SK-N-SH (cell line): ENCODE measurements around the gene OMP. TPM values are rescaled to one million over a fixed set of nuclear protein-coding genes. Genes with fewer than 3 reads are reported as not detected.

Experiments used
- CTCF ChIA-PET: fragments of 300-600, 350-600 bp; formaldehyde crosslinking; extraction: SDS; loops from one replicate; lab custom pipeline; 2021; lab: Yijun Ruan, JAX
- POLR2A ChIA-PET: fragments of 350-600 bp; sonication (Branson Sonifier 250); formaldehyde crosslinking; extraction: SDS; loops from one replicate; lab custom pipeline; 2020; ENCODE audit warnings: antibody characterized with exemption, inconsistent platforms; lab: Yijun Ruan, JAX
- DNase-seq: peaks from one replicate; pipeline ENCODE4 v3.0.0; 2012
- H2AFZ ChIP-seq: fragments of 200-600 bp; sonication (generic); 2 replicates; pipeline ENCODE4 v1.8.1; 2016; ENCODE audit warnings: antibody characterized with exemption, mild to moderate bottlenecking, low read depth
- H3F3A ChIP-seq: fragments of 200-600 bp; sonication (generic); replicated peaks from 2 replicates; pipeline ENCODE3; 2016; ENCODE audit warnings: antibody characterized with exemption, mild to moderate bottlenecking; ENCODE audit not compliant: insufficient read depth
- H3K27ac ChIP-seq, 2 experiments: fragments of 200-500 bp in 1 of 2; fragments of 200-600 bp in 1 of 2; sonication (Bioruptor generic) in 1 of 2; sonication (generic), shearing (Covaris generic) in 1 of 2; 2 replicates each; pipeline versions ENCODE4 v1.5.1 to v1.6.1; 2014 to 2016; ENCODE audit warnings: low read depth in 2 of 2, inconsistent platforms in 1 of 2, low read length in 1 of 2, mild to moderate bottlenecking in 1 of 2, mixed read lengths in 1 of 2
- H3K27me3 ChIP-seq: fragments of 200-600 bp; sonication (generic), shearing (Covaris generic); 2 replicates; pipeline ENCODE4 v1.6.1; 2016; ENCODE audit warnings: mixed run types; ENCODE audit not compliant: insufficient read depth
- H3K36me3 ChIP-seq, 2 experiments: fragments of 200-500 bp in 1 of 2; fragments of 200-600 bp in 1 of 2; sonication (Bioruptor generic) in 1 of 2; sonication (generic) in 1 of 2; replicated peaks in 1 of 2; 2 replicates each; pipeline versions ENCODE3 to v1.5.1; 2014 to 2016; ENCODE audit warnings: low read length in 1 of 2, mild to moderate bottlenecking in 1 of 2; ENCODE audit not compliant: insufficient read depth in 2 of 2, control insufficient read depth in 1 of 2
- H3K4me1 ChIP-seq, 2 experiments: fragments of 200-500 bp in 1 of 2; fragments of 200-600 bp in 1 of 2; sonication (Bioruptor generic) in 1 of 2; sonication (generic), shearing (Covaris generic) in 1 of 2; 2 replicates each; pipeline versions ENCODE4 v1.5.1 to v1.6.1; 2014 to 2016; ENCODE audit warnings: low read depth in 1 of 2, low read length in 1 of 2, mixed run types in 1 of 2; ENCODE audit not compliant: insufficient read depth in 2 of 2, control insufficient read depth in 1 of 2
- H3K4me2 ChIP-seq: fragments of 200-600 bp; sonication (generic), shearing (Covaris generic); 2 replicates; pipeline ENCODE4 v1.6.1; 2017; ENCODE audit warnings: mixed run types
- H3K4me3 ChIP-seq, 2 experiments: fragments of 200-500 bp in 1 of 2; fragments of 200-600 bp in 1 of 2; sonication (Bioruptor generic) in 1 of 2; sonication (generic), shearing (Covaris generic) in 1 of 2; 2 replicates each; pipeline versions ENCODE4 v1.5.1 to v1.8.1; 2014 to 2016; ENCODE audit warnings: low read depth in 2 of 2, inconsistent platforms in 1 of 2, low read length in 1 of 2, mild to moderate bottlenecking in 1 of 2, mixed read lengths in 1 of 2, moderate library complexity in 1 of 2
- H3K79me2 ChIP-seq: fragments of 200-600 bp; sonication (generic); 2 replicates; pipeline ENCODE4 v1.8.1; 2017; ENCODE audit warnings: mild to moderate bottlenecking; ENCODE audit not compliant: insufficient read depth
- H3K9ac ChIP-seq: fragments of 200-600 bp; sonication (generic); 2 replicates; pipeline ENCODE4 v1.6.1; 2017; ENCODE audit warnings: mixed run types
- H3K9me2 ChIP-seq: fragments of 200-600 bp; sonication (generic); 2 replicates; pipeline ENCODE4 v1.6.1; 2017; ENCODE audit warnings: mixed run types
- H3K9me3 ChIP-seq: fragments of 200-600 bp; sonication (generic); 2 replicates; pipeline ENCODE4 v1.6.1; 2017; ENCODE audit warnings: mixed run types, mild to moderate bottlenecking, moderate library complexity
- H4K20me1 ChIP-seq: fragments of 200-600 bp; sonication (generic); 2 replicates; pipeline ENCODE4 v1.6.1; 2017; ENCODE audit warnings: mild to moderate bottlenecking, mixed run types; ENCODE audit not compliant: insufficient read depth
- CTCF ChIP-seq: fragments of 200-600 bp; sonication (generic); IDR thresholded peaks from 2 replicates; pipeline ENCODE4 v1.6.1; 2017; ENCODE audit warnings: antibody characterized with exemption, mild to moderate bottlenecking, moderate library complexity
- ELF1 ChIP-seq: IDR thresholded peaks from 2 replicates; pipeline ENCODE4 v1.4.0; 2012
- EP300 ChIP-seq, 2 experiments: IDR thresholded peaks; 2 replicates each; pipeline versions ENCODE4 v1.4.0 to v1.6.1; 2012; ENCODE audit warnings: borderline replicate concordance in 1 of 2, low read depth in 1 of 2, low read length in 1 of 2
- EZH2phosphoT487 ChIP-seq: fragments of 200-600 bp; sonication (generic); IDR thresholded peaks from 2 replicates; pipeline ENCODE4 v1.6.1; 2017; ENCODE audit warnings: low read depth, mixed run types, mild to moderate bottlenecking, antibody characterized with exemption, moderate library complexity, borderline replicate concordance
- IRF3 ChIP-seq: fragments of 150-350 bp; IDR thresholded peaks from 2 replicates; pipeline ENCODE4 v1.6.1; 2016; ENCODE audit warnings: mild to moderate bottlenecking, low read depth, low read length
- MAX ChIP-seq: IDR thresholded peaks from 2 replicates; pipeline ENCODE4 v1.4.0; 2012; ENCODE audit warnings: low read depth
- PBX3 ChIP-seq: IDR thresholded peaks from 2 replicates; pipeline ENCODE4; 2012
- POLR2AphosphoS5 ChIP-seq: IDR thresholded peaks from 2 replicates; pipeline ENCODE4 v1.6.1; 2012; ENCODE audit warnings: low read depth, low read length
- RCOR1 ChIP-seq: fragments of 150-350 bp; IDR thresholded peaks from 2 replicates; pipeline ENCODE4 v1.6.1; 2017; ENCODE audit warnings: antibody characterized with exemption, low read length
- RFX5 ChIP-seq: IDR thresholded peaks from 2 replicates; pipeline ENCODE4 v1.6.1; 2012; ENCODE audit warnings: mild to moderate bottlenecking, improper control_type of control experiment, low read length
- SMC3 ChIP-seq: IDR thresholded peaks from 2 replicates; pipeline ENCODE4 v1.6.1; 2012; ENCODE audit warnings: low read depth, low read length, improper control_type of control experiment
- TCF12 ChIP-seq: IDR thresholded peaks from 2 replicates; pipeline ENCODE4 v1.4.0; 2012
- TEAD4 ChIP-seq: IDR thresholded peaks from 2 replicates; pipeline ENCODE4 v1.4.0; 2012; ENCODE audit warnings: mild to moderate bottlenecking, borderline replicate concordance; ENCODE audit not compliant: insufficient read depth
- USF2 ChIP-seq: fragments of 150-350 bp; IDR thresholded peaks from 2 replicates; pipeline ENCODE4 v1.6.1; 2017; ENCODE audit warnings: antibody characterized with exemption, low read length, low read depth, borderline replicate concordance
- YY1 ChIP-seq: IDR thresholded peaks from 2 replicates; pipeline ENCODE4 v1.4.0; 2012; ENCODE audit warnings: low read depth, mild to moderate bottlenecking
- WGBS: methylation state at CpG from one replicate; pipeline ENCODE4 v1.1.6; 2017; ENCODE audit warnings: low lambda C conversion rate; 5-methylcytosine and 5-hydroxymethylcytosine counted together
- polyA plus RNA-seq, 3 experiments: library from polyadenylated mRNA; depleted of rRNA; stranded (reverse); fragments of >200 nt; gene quantifications; 2 replicates each; pipeline ENCODE4 v1.2.3, GENCODE V29; 2012

OMP gene
- polyA plus RNA-seq, 1 of the 3 experiments (the other 2 are of a cell fraction) = 0.20 TPM

- no peak for DNase-seq
- TF ChIP-seq ELF1 (no peak), RCOR1 (no peak), EZH2phosphoT487 (no peak), TEAD4 (no peak), IRF3 (no peak), MAX (no peak), SMC3 (no peak), TCF12 (no peak), CTCF (no peak), RFX5 (no peak), USF2 (no peak), PBX3 (no peak), EP300 (IDR thresholded peaks at IDR 0.05; ENCODE audit: borderline replicate concordance in 1 of 2, low read depth in 1 of 2, low read length in 1 of 2) (no peak), POLR2AphosphoS5 (no peak), YY1 (no peak)
- H2AFZ ChIP-seq = peak overlapping the region; percentile 88
- H3K79me2 ChIP-seq = peaks cover 40% of the 10 kb centered on the region
- H3K36me3 ChIP-seq = peaks cover 0 to 1% of the 10 kb centered on the region in 2 experiments
- peak overlapping the region; percentile 74 for H3K9ac ChIP-seq
- H3K4me3 ChIP-seq = peak overlapping the region; percentile 81 to 89
- 69% methylated on average over 14 of the region's 14 CpGs for WGBS
- peak overlapping the region; percentile 96 for H3K4me2 ChIP-seq
- no peaks in the 10 kb centered on the region for H3K9me2 ChIP-seq
- CTCF ChIA-PET = interaction anchor here (1.0 to 5.3 kb wide), 8 partner anchors 8 to 146 kb away, joined by 3 to 51 read pairs (median 7); partner anchors contain the start of gene MYO7A
- no peaks in the 10 kb centered on the region for H3K27me3 ChIP-seq
- no peaks in the 10 kb centered on the region for H3F3A ChIP-seq
- POLR2A ChIA-PET = no interaction called here
- no peaks in the 10 kb centered on the region for H3K9me3 ChIP-seq
- H3K4me1 ChIP-seq = peaks cover 5 to 33% of the 10 kb centered on the region in 2 experiments; a peak in 2 of 4 replicates
- H4K20me1 ChIP-seq = peaks cover 4% of the 10 kb centered on the region; the same call in 1 of the 2 replicates
- peak overlapping the region; percentile 69 to 94 for H3K27ac ChIP-seq
These were observed 36.8 kb upstream of the OMP start for GRCh38 chr11:77065878-77066228.
